ENCODE measurements around the gene SDK1. TPM values are rescaled to one million over a fixed set of nuclear protein-coding genes. Genes with fewer than 3 reads are reported as not detected.

The SDK1 gene
- total RNA-seq, 1 donor from 2014 or later: 5.4 TPM

GRCh38 chr7:4175346-4175973 is 874.4 kb downstream of the SDK1 start:
- Mint-ChIP-seq H3K27ac (ENCODE audit: unreplicated experiment) (no peak overlapping the region), H3K36me3 (ENCODE audit: unreplicated experiment) (no peaks in the 10 kb centered on the region), H3K27me3 (ENCODE audit: unreplicated experiment) (no peaks in the 10 kb centered on the region), H3K4me3 (ENCODE audit: unreplicated experiment) (no peak overlapping the region), H3K4me1 (ENCODE audit: unreplicated experiment) (no peaks in the 10 kb centered on the region), H3K9me3 (ENCODE audit: unreplicated experiment) (no peaks in the 10 kb centered on the region)
- no peak for TF ChIP-seq CTCF (IDR thresholded peaks at IDR 0.05)
- DNase-seq (ENCODE audit: extremely low spot score, unreplicated experiment): no peak

GRCh38 chr7:4177001-4177400 is 875.9 kb downstream of the SDK1 start:
- Mint-ChIP-seq H3K36me3 (ENCODE audit: unreplicated experiment) (no peaks in the 10 kb centered on the region), H3K27ac (ENCODE audit: unreplicated experiment) (no peak overlapping the region), H3K9me3 (ENCODE audit: unreplicated experiment) (no peaks in the 10 kb centered on the region), H3K4me1 (ENCODE audit: unreplicated experiment) (no peaks in the 10 kb centered on the region), H3K4me3 (ENCODE audit: unreplicated experiment) (no peak overlapping the region), H3K27me3 (ENCODE audit: unreplicated experiment) (no peaks in the 10 kb centered on the region)
- TF ChIP-seq CTCF (IDR thresholded peaks at IDR 0.05): no peak
- no peak for DNase-seq (ENCODE audit: extremely low spot score, unreplicated experiment)

- no peaks in the 10 kb centered on the region for H3K27me3 Mint-ChIP-seq (ENCODE audit: unreplicated experiment)
- no peaks in the 10 kb centered on the region for H3K4me1 Mint-ChIP-seq (ENCODE audit: unreplicated experiment)
- no peak overlapping the region for H3K4me3 Mint-ChIP-seq (ENCODE audit: unreplicated experiment)
- no peak for DNase-seq (ENCODE audit: extremely low spot score, unreplicated experiment)
- no peaks in the 10 kb centered on the region for H3K9me3 Mint-ChIP-seq (ENCODE audit: unreplicated experiment)
- no peaks in the 10 kb centered on the region for H3K36me3 Mint-ChIP-seq (ENCODE audit: unreplicated experiment)
- H3K27ac Mint-ChIP-seq (ENCODE audit: unreplicated experiment): no peak overlapping the region
- no peak for TF ChIP-seq CTCF (IDR thresholded peaks at IDR 0.05)
Measured at GRCh38 chr7:4178416-4178815, 877.4 kb downstream of the SDK1 start.

GRCh38 chr7:4178916-4179687 is 878.0 kb downstream of the SDK1 start:
- H3K4me3 Mint-ChIP-seq (ENCODE audit: unreplicated experiment): no peak overlapping the region
- TF ChIP-seq CTCF (IDR thresholded peaks at IDR 0.05): no peak
- no peaks in the 10 kb centered on the region for H3K36me3 Mint-ChIP-seq (ENCODE audit: unreplicated experiment)
- H3K9me3 Mint-ChIP-seq (ENCODE audit: unreplicated experiment): no peaks in the 10 kb centered on the region
- H3K27me3 Mint-ChIP-seq (ENCODE audit: unreplicated experiment): no peaks in the 10 kb centered on the region
- no peak overlapping the region for H3K27ac Mint-ChIP-seq (ENCODE audit: unreplicated experiment)
- H3K4me1 Mint-ChIP-seq (ENCODE audit: unreplicated experiment): no peaks in the 10 kb centered on the region
- DNase-seq (ENCODE audit: extremely low spot score, unreplicated experiment): no peak

DNA sequence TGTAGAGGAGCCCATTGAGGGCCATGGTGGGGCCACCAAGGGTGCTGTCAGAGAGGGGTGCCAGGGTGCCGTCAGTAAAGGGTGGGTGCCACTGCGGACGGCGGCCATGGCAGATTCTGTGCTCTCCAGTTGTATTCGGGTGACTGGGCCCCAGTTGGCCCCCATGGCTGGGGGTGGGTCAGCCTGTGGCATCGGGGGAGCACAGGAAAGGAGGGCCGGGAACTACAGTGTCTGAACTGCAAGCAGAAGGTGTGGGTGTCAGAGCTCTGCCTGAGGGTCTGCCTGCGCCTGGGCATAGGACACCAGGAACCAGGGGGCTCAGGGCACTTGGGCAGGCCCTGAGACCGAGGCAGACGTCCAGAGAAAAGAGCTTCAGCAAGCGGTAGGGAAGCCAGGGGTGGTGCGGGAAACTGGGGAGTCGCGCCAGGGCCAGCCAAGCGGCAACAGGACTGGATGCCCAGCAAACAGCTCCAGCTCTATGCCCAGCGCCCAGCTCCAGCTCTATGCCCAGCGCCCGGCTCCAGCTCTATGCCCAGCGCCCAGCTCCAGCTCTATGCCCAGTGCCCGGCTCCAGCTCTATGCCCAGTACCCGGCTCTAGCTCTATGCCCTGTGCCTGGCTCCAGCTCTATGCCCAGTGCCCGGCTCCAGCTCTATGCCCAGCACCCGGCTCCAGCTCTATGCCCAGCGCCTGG is 878.8 kb downstream of the SDK1 start:
- Mint-ChIP-seq H3K27ac (ENCODE audit: unreplicated experiment) (no peak overlapping the region), H3K4me1 (ENCODE audit: unreplicated experiment) (no peaks in the 10 kb centered on the region), H3K9me3 (ENCODE audit: unreplicated experiment) (no peaks in the 10 kb centered on the region), H3K36me3 (ENCODE audit: unreplicated experiment) (no peaks in the 10 kb centered on the region), H3K27me3 (ENCODE audit: unreplicated experiment) (no peaks in the 10 kb centered on the region), H3K4me3 (ENCODE audit: unreplicated experiment) (no peak overlapping the region)
- no peak for DNase-seq (ENCODE audit: extremely low spot score, unreplicated experiment)
- TF ChIP-seq CTCF (IDR thresholded peaks at IDR 0.05): no peak

Measured in osteocyte (in vitro differentiated cells).